ENCODE results near the gene ABHD14A. TPM values are rescaled to one million over a fixed set of nuclear protein-coding genes. Genes with fewer than 3 reads are reported as not detected.
A peak's percentile ranks its signal among the peaks of the same experiment; 100 is the strongest.

Gene ABHD14A
- total and polyA plus RNA-seq, 8 donors, result 5.9 to 36.3 (median 9.7) TPM

DNA sequence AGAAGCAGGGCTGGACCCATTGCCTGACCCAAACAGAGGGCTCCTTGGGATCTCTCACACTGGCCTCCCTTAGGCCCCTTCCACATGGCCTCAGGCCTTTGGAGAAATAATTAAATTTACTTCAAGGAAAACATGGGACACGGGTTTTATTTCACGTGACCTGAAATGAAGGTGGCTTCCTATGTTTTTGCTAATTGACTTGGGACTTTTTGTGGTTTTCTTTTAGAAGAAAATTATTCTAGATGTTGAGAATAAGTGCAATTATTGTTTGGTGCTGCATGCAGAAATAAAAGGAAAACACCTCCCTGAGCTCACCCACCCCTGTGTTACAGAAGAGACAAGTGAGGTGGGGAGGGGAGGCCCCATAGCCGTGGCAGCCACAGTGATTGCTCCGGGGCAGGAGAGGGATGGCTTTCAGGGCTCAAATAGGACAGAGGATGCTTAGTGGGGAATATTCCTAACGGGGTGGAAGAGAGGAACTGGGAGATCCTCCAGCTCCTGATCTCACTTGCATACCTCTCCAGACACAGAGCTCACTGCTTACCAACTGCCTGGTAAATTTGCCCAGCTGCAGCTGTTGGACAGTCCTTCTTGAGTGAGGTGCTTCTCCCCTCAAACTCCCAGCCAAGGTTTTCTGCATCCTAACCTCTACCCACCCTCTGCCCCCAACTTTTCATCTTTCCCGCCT is 50.0 kb downstream of the ABHD14A start:
- TF ChIP-seq, protein P1, sequence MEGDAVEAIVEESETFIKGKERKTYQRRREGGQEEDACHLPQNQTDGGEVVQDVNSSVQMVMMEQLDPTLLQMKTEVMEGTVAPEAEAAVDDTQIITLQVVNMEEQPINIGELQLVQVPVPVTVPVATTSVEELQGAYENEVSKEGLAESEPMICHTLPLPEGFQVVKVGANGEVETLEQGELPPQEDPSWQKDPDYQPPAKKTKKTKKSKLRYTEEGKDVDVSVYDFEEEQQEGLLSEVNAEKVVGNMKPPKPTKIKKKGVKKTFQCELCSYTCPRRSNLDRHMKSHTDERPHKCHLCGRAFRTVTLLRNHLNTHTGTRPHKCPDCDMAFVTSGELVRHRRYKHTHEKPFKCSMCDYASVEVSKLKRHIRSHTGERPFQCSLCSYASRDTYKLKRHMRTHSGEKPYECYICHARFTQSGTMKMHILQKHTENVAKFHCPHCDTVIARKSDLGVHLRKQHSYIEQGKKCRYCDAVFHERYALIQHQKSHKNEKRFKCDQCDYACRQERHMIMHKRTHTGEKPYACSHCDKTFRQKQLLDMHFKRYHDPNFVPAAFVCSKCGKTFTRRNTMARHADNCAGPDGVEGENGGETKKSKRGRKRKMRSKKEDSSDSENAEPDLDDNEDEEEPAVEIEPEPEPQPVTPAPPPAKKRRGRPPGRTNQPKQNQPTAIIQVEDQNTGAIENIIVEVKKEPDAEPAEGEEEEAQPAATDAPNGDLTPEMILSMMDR (IDR thresholded peaks at IDR 0.05), result no peak
- ATAC-seq (no peak), DNase-seq (no peak), FAIRE-seq (no peak)
- H3K27ac ChIP-seq, result no peak overlapping the region
- H3K4me1 ChIP-seq, result no peaks in the 10 kb centered on the region
- no peak overlapping the region for H3K4me3 ChIP-seq
- no peaks in the 10 kb centered on the region for H3K27me3 ChIP-seq
- intact Hi-C loops (cut with DNase I), result no loop called here
- no peaks in the 10 kb centered on the region for H3K36me3 ChIP-seq
- 79 to 81% methylated on average over 6 of the region's 6 CpGs for WGBS, 2 donors
- no peaks in the 10 kb centered on the region for H3K9me3 ChIP-seq

DNA sequence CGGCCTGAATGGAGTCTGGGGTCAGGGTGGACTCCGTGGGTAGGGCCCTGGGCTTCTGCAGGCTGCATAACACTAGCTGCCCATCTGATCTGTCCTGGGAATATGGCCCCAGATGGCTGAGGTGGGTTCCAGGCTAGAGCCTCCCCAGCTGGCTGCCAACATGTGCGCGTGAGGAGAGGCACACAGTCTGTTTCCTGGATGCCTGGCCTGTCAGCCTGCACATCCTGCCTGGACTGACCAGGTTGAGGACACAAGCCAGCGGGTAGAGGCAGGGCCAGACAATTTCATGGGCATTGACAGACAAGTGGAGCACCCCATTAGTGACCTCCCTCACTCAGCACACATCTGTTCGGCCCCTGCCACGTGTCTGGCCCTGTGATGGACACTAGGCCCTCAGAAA is 50.6 kb downstream of the ABHD14A start:
- WGBS, 2 donors, result 63 to 81% methylated on average over 7 of the region's 7 CpGs
- H3K27ac ChIP-seq, result no peak overlapping the region
- H3K36me3 ChIP-seq, result no peaks in the 10 kb centered on the region
- no peaks in the 10 kb centered on the region for H3K4me1 ChIP-seq
- H3K9me3 ChIP-seq, result no peaks in the 10 kb centered on the region
- no peak for FAIRE-seq
- peak in 1 of 4 donors; percentile 38 for ATAC-seq
- H3K4me3 ChIP-seq, result no peak overlapping the region
- TF ChIP-seq, protein P1 (IDR thresholded peaks at IDR 0.05), result no peak
- DNase-seq, result no peak
- H3K27me3 ChIP-seq, result no peaks in the 10 kb centered on the region
- intact Hi-C loops (cut with DNase I), result no loop called here

DNA sequence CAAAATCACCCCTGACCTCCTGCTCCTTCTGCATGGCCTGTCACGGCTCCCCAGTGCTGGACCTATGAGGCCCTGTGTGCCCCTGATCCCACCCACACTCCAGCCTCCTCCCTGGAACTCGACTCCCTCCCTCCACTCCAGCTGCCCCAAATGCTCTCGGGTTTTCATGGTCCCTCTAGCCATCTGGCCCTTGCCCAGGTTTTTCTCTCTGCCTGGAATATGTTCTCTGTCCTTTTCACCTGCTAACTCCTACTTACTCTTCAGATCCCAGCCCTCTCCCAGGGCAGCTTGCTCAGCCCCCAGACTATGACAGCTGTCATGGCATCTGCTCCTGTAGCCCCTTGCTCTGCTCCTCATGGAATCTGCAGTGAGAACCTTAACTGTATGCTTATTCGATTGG is 51.2 kb downstream of the ABHD14A start:
- WGBS, 2 donors, result 66 to 68% methylated on average over 4 of the region's 4 CpGs
- no peaks in the 10 kb centered on the region for H3K4me1 ChIP-seq
- H3K27me3 ChIP-seq, result no peaks in the 10 kb centered on the region
- ATAC-seq, result no peak
- intact Hi-C loops (cut with DNase I), result no loop called here
- no peak for FAIRE-seq
- TF ChIP-seq, protein P1 (IDR thresholded peaks at IDR 0.05), result no peak
- H3K27ac ChIP-seq, result no peak overlapping the region
- no peak for DNase-seq
- H3K9me3 ChIP-seq, result no peaks in the 10 kb centered on the region
- H3K36me3 ChIP-seq, result no peaks in the 10 kb centered on the region
- H3K4me3 ChIP-seq, result no peak overlapping the region

DNA sequence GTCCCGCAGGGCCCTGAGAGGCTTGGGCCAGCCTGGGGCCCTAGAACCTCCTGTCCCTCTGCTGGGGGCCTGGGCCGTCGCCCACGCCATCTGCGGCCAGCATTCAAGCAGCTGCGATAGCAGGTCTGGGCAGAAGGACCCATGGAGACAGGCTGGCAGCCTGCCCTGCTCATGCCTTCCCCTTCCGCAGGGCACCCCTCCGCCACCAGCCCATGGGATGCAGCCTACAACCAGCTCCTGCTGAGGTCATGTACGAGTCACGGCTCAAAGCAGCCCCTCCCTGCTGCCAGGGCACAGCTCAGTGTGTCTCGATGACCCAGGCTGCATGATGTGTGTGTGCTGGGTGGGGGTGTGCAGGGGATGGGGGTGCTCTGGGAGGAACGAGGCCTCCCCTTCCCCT is 53.7 kb downstream of the ABHD14A start:
- FAIRE-seq, result no peak
- ATAC-seq, result peak in 1 of 4 donors; percentile 45
- 69 to 71% methylated on average over 12 of the region's 12 CpGs for WGBS, 2 donors
- Histone ChIP-seq H3K27me3 (no peaks in the 10 kb centered on the region), H3K27ac (no peak overlapping the region), H3K4me3 (no peak overlapping the region), H3K36me3 (no peaks in the 10 kb centered on the region), H3K4me1 (no peaks in the 10 kb centered on the region), H3K9me3 (no peaks in the 10 kb centered on the region)
- intact Hi-C loops (cut with DNase I), result no loop called here
- DNase-seq, result peak in 1 of 6 donors; percentile 32
- TF ChIP-seq, protein P1 (IDR thresholded peaks at IDR 0.05), result no peak

DNA sequence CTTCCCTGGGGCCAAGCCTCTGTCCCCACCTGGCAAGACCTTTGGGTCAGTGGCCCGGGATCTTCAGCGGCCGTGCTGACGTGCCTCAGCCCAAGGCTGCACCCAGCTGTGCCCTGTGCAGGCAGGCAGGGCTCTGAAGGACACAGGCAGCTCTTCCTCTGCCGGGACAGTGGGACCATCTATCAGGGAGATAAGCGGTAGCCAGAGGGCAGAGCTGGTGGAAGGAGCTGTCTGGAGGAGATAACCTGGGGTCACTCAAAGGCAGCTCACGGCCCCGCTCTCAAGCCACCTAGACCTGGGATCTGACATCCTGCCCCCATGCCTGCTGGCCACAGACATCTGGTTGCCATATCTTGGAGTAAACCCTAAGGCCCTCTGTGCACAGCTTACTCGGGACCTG is 54.2 kb downstream of the ABHD14A start:
- Histone ChIP-seq H3K36me3 (no peaks in the 10 kb centered on the region), H3K4me1 (no peaks in the 10 kb centered on the region), H3K4me3 (no peak overlapping the region), H3K27ac (no peak overlapping the region), H3K27me3 (no peaks in the 10 kb centered on the region), H3K9me3 (no peaks in the 10 kb centered on the region)
- intact Hi-C loops (cut with DNase I), result no loop called here
- TF ChIP-seq, protein P1 (IDR thresholded peaks at IDR 0.05), result no peak
- 65 to 77% methylated on average over 9 of the region's 9 CpGs for WGBS, 2 donors
- FAIRE-seq (no peak), DNase-seq (no peak), ATAC-seq (no peak)

Data from pancreas (tissue), 10 donors.